MM.1S (cell line): Measurements from ENCODE around the gene RPS10.

Experiments used
- DNase-seq: peaks from one replicate; pipeline ENCODE4 v3.0.0-alpha.2; 2015
- H2AFZ ChIP-seq: fragments of 300-600 bp; sonication (generic); 2 replicates; pipeline ENCODE4 v1.6.0; 2016; ENCODE audit warnings: antibody characterized with exemption, low read length
- H3F3A ChIP-seq: fragments of 300-600 bp; sonication (generic); 2 replicates; pipeline ENCODE4 v1.6.1; 2016; ENCODE audit warnings: mild to moderate bottlenecking, antibody characterized with exemption, low read length, moderate library complexity, mixed read lengths; ENCODE audit not compliant: insufficient read depth
- H3K27ac ChIP-seq: fragments of 300-600 bp; sonication (generic); 2 replicates; pipeline ENCODE4 v1.5.1; 2016; ENCODE audit warnings: mild to moderate bottlenecking, low read length
- H3K27me3 ChIP-seq: fragments of 300-600 bp; sonication (generic); replicated peaks from 2 replicates; pipeline ENCODE4 v1.6.0; 2016; ENCODE audit warnings: low read length; ENCODE audit not compliant: insufficient read depth
- H3K36me3 ChIP-seq: fragments of 300-600 bp; sonication (generic); replicated peaks from 2 replicates; pipeline ENCODE4 v1.6.1; 2016; ENCODE audit warnings: mild to moderate bottlenecking, low read length, mixed read lengths; ENCODE audit not compliant: insufficient read depth
- H3K4me1 ChIP-seq: fragments of 300-600 bp; sonication (generic); 2 replicates; pipeline ENCODE4 v1.6.1; 2016; ENCODE audit warnings: low read length, mixed read lengths
- H3K4me2 ChIP-seq: fragments of 300-600 bp; sonication (generic); 2 replicates; pipeline ENCODE4 v1.6.0; 2016; ENCODE audit warnings: low read depth, low read length
- H3K4me3 ChIP-seq: fragments of 300-600 bp; sonication (generic); 2 replicates; pipeline ENCODE4 v1.5.1; 2016; ENCODE audit warnings: low read length, mixed read lengths
- H3K79me2 ChIP-seq: fragments of 300-600 bp; sonication (generic); 2 replicates; pipeline ENCODE4 v1.6.1; 2016; ENCODE audit warnings: mixed run types, low read length, mixed read lengths
- H3K9ac ChIP-seq: fragments of 300-600 bp; sonication (generic); 2 replicates; pipeline ENCODE4 v1.6.1; 2016; ENCODE audit warnings: low read length, mixed read lengths
- H3K9me2 ChIP-seq: fragments of 300-600 bp; sonication (generic); replicated peaks from 2 replicates; pipeline ENCODE4 v1.6.1; 2016; ENCODE audit warnings: mild to moderate bottlenecking, low read length, mixed read lengths; ENCODE audit not compliant: insufficient read depth
- H3K9me3 ChIP-seq: fragments of 300-600 bp; sonication (generic); replicated peaks from 2 replicates; pipeline ENCODE4 v1.6.1; 2016; ENCODE audit warnings: mild to moderate bottlenecking, low read length, mixed read lengths; ENCODE audit not compliant: insufficient read depth
- H4K20me1 ChIP-seq: fragments of 300-600 bp; sonication (generic); 2 replicates; pipeline ENCODE4 v1.6.1; 2016; ENCODE audit warnings: mild to moderate bottlenecking, low read length, moderate library complexity, mixed read lengths; ENCODE audit not compliant: insufficient read depth
- EZH2 ChIP-seq: fragments of 300-600 bp; sonication (generic); optimal IDR thresholded peaks from 2 replicates; pipeline ENCODE3; 2017; ENCODE audit warnings: low read depth, mild to moderate bottlenecking, antibody characterized with exemption, low read length, mixed read lengths
- EZH2phosphoT487 ChIP-seq: fragments of 300-600 bp; sonication (generic); IDR thresholded peaks from 2 replicates; pipeline ENCODE4 v1.6.1; 2018; ENCODE audit warnings: antibody characterized with exemption, low read length
- TF ChIP-seq, protein P1 (sequence below): fragments of 300-600 bp; sonication (generic); IDR thresholded peaks from 2 replicates; pipeline ENCODE4 v1.5.1; 2016; ENCODE audit warnings: antibody characterized with exemption, low read length, mixed read lengths

Gene RPS10

DNA sequence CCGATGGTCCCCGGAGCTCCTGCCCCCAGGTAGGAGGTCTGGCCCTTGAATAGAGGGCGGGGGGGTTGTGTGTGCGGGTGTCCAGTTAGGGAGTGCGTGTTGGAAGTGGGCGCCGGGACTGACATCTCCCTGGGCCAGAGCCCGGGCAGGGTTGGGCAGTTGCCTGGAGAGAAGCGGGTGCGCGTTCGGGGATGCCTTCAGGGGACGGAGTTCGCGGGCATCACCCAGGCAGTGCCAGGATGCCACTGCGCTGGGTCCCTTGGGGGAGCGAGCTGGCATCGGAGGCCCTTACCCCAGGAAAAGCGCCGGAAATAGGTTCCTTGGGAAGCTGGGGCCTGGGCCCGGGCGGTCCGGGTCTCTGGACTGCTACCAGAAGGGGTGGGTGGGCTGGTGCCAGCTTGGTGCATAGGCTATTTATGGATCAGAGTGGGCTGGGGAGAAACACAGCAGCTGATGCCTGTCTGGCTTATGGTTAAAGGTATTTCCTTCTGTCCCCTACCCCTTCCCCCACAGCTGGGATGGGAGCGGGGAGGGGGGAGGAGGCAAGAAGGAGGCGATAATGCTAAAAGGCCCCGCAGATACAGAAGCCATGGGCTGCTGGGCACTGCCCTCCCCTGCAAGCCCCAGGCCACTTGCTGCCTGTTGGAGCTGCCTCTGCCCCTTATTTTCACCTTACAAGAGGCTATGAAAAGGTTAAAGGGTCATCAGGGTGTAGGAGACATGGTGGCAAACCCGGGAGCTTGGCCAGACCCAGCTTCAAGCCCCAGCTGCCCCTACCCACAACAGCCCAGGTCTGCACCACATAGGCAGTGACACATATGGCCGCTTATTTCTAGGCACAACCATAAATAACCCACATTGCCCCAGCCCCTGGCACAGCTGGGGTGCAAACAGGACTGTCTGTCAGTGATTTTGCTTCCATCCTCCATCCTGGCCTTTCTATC is 40.6 kb upstream of the RPS10 start:
- no peaks in the 10 kb centered on the region for H3K9me2 ChIP-seq
- H4K20me1 ChIP-seq, result no peaks in the 10 kb centered on the region
- peak overlapping the region; percentile 21; the same call in 1 of the 2 replicates for H3K9ac ChIP-seq
- H3K4me3 ChIP-seq, result peak overlapping the region; percentile 71
- no peak overlapping the region for H3K27ac ChIP-seq
- H3K36me3 ChIP-seq, result no peaks in the 10 kb centered on the region
- no peaks in the 10 kb centered on the region for H3K27me3 ChIP-seq
- DNase-seq, result no peak
- TF ChIP-seq EZH2phosphoT487, result no peak
- no peak for TF ChIP-seq EZH2
- TF ChIP-seq, protein P1, sequence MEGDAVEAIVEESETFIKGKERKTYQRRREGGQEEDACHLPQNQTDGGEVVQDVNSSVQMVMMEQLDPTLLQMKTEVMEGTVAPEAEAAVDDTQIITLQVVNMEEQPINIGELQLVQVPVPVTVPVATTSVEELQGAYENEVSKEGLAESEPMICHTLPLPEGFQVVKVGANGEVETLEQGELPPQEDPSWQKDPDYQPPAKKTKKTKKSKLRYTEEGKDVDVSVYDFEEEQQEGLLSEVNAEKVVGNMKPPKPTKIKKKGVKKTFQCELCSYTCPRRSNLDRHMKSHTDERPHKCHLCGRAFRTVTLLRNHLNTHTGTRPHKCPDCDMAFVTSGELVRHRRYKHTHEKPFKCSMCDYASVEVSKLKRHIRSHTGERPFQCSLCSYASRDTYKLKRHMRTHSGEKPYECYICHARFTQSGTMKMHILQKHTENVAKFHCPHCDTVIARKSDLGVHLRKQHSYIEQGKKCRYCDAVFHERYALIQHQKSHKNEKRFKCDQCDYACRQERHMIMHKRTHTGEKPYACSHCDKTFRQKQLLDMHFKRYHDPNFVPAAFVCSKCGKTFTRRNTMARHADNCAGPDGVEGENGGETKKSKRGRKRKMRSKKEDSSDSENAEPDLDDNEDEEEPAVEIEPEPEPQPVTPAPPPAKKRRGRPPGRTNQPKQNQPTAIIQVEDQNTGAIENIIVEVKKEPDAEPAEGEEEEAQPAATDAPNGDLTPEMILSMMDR, result no peak
- H2AFZ ChIP-seq, result peak overlapping the region; percentile 88
- no peaks in the 10 kb centered on the region for H3K9me3 ChIP-seq
- H3F3A ChIP-seq, result no peaks in the 10 kb centered on the region
- H3K4me2 ChIP-seq, result peak overlapping the region; percentile 86
- no peaks in the 10 kb centered on the region for H3K79me2 ChIP-seq
- peaks cover 22% of the 10 kb centered on the region for H3K4me1 ChIP-seq

DNA sequence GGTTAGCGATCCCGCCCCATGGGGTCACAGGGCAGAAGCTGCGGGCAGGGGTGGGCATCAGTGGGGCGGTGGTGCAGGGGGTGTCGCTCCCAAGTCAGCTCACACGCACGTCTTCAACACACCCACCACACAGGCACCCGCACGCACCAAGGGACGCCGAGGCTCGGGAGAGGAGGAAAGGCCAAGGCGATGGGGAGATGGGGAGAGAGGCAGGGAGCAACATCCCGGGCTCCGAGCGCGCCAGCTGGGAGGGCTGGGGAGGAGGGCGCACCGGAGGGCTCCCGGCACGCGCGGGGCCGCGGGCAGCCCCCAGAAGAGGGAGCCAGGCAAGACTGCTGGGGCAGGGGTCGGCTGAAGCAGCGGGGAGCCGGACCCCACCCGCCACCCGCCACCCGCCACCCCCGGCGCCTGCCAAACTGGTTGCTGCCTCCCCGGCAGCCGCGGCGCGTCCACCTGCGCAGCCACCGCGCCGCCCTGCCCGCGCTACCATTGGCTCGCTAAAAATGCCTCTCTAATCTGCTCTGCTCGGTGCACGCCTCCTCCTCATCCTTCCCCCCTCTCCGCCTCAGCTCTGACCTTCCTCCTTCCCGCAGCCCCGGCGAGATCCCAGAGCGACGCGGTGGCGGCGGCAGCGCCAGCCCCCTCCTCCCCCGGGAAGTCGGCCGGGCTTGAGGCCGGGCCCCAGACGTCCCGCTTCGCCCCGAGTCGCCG is 39.8 kb upstream of the RPS10 start, which contains the start of gene PACSIN1:
Gene PACSIN1 (plus strand): TSS at position 546 of the 711 bp plus-strand sequence. CDS start 60,230 bp downstream, outside the sequence.
- Histone ChIP-seq H3K27me3 (no peaks in the 10 kb centered on the region), H3K36me3 (no peaks in the 10 kb centered on the region), H3K9me2 (no peaks in the 10 kb centered on the region), H3K4me1 (peaks cover 22% of the 10 kb centered on the region), H3F3A (no peaks in the 10 kb centered on the region), H3K9ac (peak within 1 kb of the TSS; percentile 33; the same call in 1 of the 2 replicates), H3K4me3 (peak within 1 kb of the TSS; percentile 72), H3K9me3 (no peaks in the 10 kb centered on the region), H3K79me2 (no peaks in the 10 kb centered on the region), H2AFZ (peak within 1 kb of the TSS; percentile 99), H3K27ac (no peak within 1 kb of the TSS), H4K20me1 (no peaks in the 10 kb centered on the region), H3K4me2 (peak within 1 kb of the TSS; percentile 89)
- DNase-seq, result peak; percentile 63
- TF ChIP-seq, protein P1, result no peak
- TF ChIP-seq EZH2 (no peak), EZH2phosphoT487 (no peak)

DNA sequence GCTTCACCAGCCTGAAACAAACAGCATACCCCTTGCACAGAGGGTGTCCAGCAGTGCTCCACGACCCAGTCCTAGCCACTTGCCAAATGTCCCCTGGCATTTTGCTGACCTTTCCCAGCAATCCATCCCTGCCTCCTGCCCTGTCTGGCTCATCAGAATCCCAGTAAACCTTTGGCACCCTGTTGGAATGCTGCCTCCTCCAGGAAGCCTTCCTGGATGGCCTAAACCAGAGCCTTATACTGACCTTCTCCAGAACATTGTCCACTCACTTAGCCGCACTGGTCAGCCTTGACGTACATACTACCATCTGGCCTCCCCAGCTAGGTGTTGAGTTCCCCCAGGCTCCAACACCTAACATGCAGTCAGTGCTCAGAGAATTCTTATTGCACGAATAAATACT is 38.0 kb upstream of the RPS10 start:
- no peak overlapping the region for H3K27ac ChIP-seq
- TF ChIP-seq EZH2phosphoT487 (no peak), EZH2 (no peak)
- TF ChIP-seq, protein P1, result no peak
- peaks cover 16% of the 10 kb centered on the region for H3K4me1 ChIP-seq
- H3K4me3 ChIP-seq, result no peak overlapping the region
- H3F3A ChIP-seq, result no peaks in the 10 kb centered on the region
- H3K79me2 ChIP-seq, result no peaks in the 10 kb centered on the region
- H3K36me3 ChIP-seq, result no peaks in the 10 kb centered on the region
- no peaks in the 10 kb centered on the region for H3K27me3 ChIP-seq
- no peak overlapping the region for H3K4me2 ChIP-seq
- DNase-seq, result no peak
- H2AFZ ChIP-seq, result no peak overlapping the region
- no peaks in the 10 kb centered on the region for H4K20me1 ChIP-seq
- no peaks in the 10 kb centered on the region for H3K9me2 ChIP-seq
- H3K9ac ChIP-seq, result no peak overlapping the region
- H3K9me3 ChIP-seq, result no peaks in the 10 kb centered on the region
